Measurements from ENCODE around the gene CCND3.
A peak's percentile ranks its signal among the peaks of the same experiment; 100 is the strongest.

The CCND3 gene

DNA sequence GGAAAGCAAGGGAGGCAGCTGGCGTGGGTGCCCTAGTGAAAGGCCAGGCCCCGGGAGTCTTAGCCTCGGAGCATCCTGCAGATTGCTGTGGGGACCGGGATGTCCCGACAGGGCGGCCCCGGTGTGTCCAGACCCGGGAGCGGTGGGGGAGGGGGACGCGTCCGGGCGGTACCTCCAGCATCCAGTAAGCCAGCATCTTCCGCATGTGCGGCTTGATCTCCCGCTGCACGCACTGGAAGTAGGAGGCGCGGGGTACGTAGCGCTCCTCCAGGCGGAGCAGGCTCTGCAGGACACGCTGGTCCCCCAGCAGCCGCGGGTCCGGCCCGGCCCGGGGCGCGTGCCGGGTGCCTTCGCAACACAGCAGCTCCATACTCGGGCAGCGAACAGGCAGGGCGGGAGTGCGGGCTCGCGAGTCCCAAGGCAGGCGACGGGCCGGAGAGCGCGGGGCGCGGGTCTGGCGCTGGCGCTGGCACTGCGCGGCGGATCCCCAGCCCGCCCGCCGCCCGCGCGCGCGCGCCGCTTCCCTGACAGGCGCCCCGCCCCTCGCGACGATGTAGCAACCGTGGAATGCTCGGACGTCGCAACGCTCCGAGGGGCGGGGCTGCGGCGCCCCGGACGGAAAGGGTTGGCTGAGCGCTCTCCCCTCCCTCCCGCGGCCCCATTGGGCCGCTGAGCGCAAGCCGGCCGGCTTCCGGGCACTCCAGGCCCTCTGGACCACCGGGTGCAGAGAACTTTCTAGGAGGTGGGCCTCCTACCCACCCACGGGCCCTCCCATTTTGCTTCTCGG is at the start of gene CCND3:
CCND3 (minus strand) TSS at position 529 of the 787 bp plus-strand sequence; CDS start at position 370, 159 bp downstream.
- DNase-seq (ENCODE audit: low spot score), result peak; percentile 88

DNA sequence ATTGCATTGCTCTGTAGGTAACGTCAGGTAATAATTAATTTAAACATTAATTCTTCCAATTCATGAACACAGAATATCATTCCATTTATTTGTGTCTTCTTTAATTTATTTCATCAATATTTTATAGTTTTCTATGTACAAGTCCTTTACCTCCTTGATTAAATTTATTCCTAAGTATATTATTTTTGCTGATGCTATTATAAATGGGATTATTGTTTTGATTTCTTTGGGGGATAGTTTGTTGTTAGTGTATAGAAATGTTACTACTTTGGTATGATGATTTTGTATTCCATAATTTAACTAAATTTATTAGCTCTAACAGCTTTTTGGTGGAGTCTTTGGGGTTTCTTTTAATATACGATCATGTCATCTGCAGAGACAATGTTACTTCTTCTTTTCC is 44.7 kb upstream of the CCND3 start:
- DNase-seq (ENCODE audit: low spot score), result no peak

DNA sequence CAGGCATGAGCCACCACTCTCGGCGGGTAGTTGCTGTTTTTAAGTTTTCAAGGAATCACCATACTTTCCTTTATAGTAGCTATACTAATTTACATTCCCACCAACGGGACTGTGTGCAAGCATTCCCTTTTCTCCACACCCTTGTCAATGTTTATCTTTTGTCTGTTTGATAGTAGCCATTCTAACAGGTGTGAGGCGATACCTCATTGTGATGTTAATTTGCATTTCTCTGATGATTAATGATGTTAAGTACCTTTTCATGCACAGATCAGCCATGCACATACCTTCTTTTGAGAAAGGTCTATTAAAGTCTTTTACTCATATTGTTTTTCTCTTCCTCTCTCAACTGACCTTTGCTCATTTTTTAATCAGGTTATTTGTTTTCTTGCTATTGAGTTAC is 43.0 kb upstream of the CCND3 start:
- no peak for DNase-seq (ENCODE audit: low spot score)

DNA sequence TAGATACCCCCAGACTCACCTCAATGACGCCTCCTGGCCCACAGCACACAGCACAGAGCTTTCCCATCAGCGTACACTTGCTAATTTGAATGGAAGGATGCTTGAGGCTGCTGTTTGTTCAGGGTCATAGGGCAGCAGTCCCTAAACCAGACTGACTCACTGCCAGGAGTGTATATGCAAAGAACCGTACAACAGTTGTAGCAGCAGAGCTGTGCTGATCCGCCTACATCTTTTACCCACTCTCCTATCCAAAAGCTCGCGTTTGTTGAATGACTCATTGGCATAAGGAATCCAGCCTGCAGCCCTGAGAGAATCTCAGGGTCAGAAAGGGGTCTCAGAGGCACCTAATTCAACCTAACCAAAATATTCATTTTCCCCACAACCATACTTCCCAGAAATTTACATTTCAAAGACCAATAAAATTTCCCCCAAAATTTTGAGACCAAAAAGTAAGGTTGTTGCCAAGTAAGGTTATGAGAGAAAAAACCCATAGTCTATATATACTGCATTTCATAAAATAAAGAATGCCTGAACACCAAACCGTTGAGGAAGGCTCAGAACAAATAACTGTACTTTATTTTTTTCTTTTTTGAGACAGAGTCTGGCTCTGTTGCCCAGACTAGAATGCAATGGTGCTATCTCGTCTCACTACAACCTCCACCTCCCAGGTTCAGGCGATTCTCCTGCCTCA is 35.3 kb upstream of the CCND3 start:
- DNase-seq (ENCODE audit: low spot score), result no peak

DNA sequence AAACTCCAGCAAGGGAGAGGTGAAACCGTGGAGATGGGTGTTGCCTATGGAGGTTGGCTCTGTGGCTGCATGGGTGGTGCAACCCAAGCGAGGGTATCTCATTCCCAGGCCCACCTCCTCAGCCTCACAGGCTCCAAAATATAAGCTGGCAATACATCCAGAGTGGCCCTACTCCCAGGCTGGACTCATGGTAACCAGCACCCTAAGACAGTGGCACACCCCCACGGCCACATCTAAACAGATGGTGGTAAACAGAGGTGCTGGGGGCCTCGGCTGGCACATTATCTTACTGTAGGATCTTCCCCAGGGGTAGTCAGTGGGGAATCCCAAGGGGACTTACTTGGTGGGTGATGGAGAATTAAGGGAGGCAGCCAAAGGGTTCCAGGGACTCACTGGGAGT is 33.7 kb upstream of the CCND3 start:
- no peak for DNase-seq (ENCODE audit: low spot score)

GRCh38 chr6:41974281-41974825 is 32.7 kb upstream of the CCND3 start:
- no peak for DNase-seq (ENCODE audit: low spot score)

GRCh38 chr6:41972826-41973225 is 31.2 kb upstream of the CCND3 start:
- DNase-seq (ENCODE audit: low spot score), result no peak

- DNase-seq (ENCODE audit: low spot score), result no peak
Observed at GRCh38 chr6:41970436-41970846, 28.8 kb upstream of the CCND3 start.

- DNase-seq (ENCODE audit: low spot score), result no peak
Observed at GRCh38 chr6:41967312-41968287, 26.0 kb upstream of the CCND3 start.

DNA sequence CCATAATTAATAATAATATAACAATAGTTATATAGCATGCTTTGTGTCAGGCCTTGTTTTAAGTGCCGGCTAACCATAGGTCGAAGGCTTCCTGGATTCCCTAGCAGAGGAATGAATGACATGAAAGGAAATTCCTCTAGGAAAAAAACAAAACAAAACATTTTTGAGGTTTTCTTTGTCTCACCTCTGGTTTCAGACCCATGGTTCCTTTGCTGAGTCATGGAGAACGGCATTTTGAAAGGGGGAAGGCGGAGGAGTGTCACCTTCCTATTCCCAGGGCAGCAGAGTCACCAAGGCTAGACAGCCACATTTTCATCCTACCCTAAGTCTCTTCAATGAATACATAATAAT is 25.3 kb upstream of the CCND3 start:
- DNase-seq (ENCODE audit: low spot score), result no peak

DNA sequence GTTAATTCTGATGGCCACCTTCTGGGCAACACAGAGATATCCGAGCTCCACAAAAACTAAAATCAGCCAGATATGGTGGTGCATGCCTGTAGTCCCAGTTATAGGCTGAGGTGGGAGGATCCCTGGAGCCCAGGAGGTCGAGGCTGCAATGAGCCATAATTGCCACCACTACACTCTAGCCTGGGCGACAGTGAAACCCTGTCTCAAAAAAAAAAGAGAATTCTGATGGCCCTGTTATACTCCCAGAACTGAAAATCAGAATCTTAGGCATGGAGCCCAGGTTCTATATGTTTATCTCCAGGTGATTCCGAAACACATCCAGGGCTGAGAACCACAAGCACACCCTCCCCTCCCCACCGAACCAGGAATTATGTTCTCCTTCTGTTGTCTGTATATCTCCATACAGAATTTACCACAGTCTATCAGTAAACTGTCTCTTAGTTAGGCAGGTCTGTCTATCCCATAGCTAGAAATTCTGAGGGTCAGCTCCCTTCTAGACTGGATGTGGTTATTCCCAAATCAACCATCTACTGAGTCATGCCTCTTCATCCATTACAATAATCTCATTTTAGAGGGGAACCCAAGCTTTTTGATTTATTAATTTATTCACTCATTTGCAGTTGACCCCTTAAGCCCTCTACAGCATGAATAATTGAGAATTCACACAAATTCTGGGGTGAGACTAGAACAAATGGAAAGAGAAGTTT is 24.8 kb upstream of the CCND3 start:
- DNase-seq (ENCODE audit: low spot score), result no peak

DNA sequence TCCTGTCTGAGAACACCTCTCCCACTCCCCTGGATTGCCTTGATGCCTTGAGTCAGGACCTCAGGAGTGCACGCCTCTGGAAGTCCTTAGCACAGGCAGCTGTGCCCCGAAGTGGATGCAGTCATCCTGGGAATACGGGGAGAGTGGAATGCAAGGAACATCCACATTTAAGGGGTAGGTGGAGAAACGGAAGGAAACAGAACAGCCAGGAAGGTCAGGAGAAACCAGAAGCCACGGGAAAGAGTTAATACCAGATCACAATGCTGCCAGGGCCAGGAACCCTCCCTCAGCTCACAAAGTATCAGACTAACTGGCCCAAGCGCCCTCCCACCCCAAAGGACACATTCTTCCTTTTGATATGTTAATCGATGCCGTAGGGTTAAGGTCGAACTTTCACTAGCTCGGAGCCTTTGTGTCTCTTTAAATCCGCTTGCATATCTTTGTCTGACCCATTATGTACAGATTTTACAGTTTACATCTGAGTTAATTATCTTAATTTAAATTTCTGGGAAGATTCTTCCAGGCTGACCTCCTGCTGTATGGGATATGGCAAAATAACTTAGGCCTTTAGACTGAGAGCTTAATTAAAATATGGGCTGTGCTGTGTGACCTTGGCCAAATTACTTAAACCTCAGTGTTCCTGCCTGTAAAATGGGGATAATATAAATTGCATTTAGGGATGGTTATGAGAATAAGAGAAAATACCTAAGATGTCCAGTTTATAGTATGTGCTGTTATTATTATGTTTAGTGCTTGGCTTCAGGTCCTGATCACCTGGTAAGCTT is 24.0 kb upstream of the CCND3 start:
- no peak for DNase-seq (ENCODE audit: low spot score)

- no peak for DNase-seq (ENCODE audit: low spot score)
Observed at GRCh38 chr6:41964201-41964887, 22.7 kb upstream of the CCND3 start.

DNA sequence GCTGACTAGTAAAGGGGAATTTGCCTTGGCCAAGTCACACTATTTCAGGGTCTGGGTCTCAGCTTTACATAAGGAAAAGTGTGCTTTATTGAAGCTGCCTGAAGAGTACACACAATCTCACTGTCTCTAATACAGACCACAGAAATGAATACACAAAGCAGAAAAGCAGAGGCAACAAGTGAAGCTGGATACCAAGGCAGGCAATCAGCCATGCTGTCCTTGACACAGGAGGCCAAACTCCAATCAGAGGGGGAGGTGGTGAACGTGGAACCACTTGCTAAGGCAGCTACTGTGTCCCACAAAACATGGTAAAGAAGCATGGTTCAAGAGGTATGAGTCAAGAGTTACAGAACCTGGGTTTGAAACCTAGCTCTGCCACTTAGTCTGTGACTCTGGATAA is 21.8 kb upstream of the CCND3 start:
- DNase-seq (ENCODE audit: low spot score), result no peak

GRCh38 chr6:41960028-41960427 is 18.4 kb upstream of the CCND3 start:
- no peak for DNase-seq (ENCODE audit: low spot score)

GRCh38 chr6:41958022-41958856 is 16.6 kb upstream of the CCND3 start:
- DNase-seq (ENCODE audit: low spot score), result no peak

GRCh38 chr6:41957117-41957516 is 15.5 kb upstream of the CCND3 start:
- DNase-seq (ENCODE audit: low spot score), result no peak

GRCh38 chr6:41955412-41955811 is 13.8 kb upstream of the CCND3 start:
- DNase-seq (ENCODE audit: low spot score), result no peak

DNA sequence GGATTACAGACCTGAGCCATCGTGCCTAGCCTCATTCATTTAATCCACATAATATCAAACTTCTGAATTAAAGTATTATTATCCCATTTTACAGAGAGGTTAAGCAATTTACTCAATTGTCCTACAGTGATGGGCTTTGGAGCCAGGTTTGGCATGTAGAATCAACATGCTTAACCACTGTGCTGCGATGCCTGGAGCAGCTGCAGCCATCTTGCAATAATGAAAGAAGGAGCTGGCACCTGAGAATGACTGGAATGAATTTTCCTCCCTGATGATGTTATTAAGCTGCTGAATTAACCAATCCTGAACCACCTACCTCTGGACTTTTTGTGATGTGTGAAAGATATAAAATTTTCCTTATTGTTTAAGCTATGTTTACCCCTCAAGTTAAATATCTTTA is 13.1 kb upstream of the CCND3 start:
- DNase-seq (ENCODE audit: low spot score), result no peak

Data from cerebellar cortex (tissue), 1 donor.